ENCODE measurements around the gene CCDC112. TPM values are rescaled to one million over a fixed set of nuclear protein-coding genes. Genes with fewer than 3 reads are reported as not detected.

CCDC112 gene
- total and polyA plus RNA-seq, 2 donors (not counting 3 experiments of a cell fraction or from before 2014, with no cell fraction given): 2.4 to 9.6 TPM

GRCh38 chr5:115337882-115338281, 41.4 kb upstream of the CCDC112 start:
- intact Hi-C loops (cut with micrococcal nuclease) (no loop called here), dilution Hi-C loops (cut with MboI; ENCODE audit: extremely low pct_ligation_motif_present, low sequenced_read_pairs) (no loop called here)
- ChIA-PET POLR2A (no interaction called here), CTCF (no interaction called here)
- no peak overlapping the region for H3K9ac ChIP-seq (replicated peaks; ENCODE audit: extremely low read depth, insufficient read depth, low read length)
- no peak for FAIRE-seq
- H3K9me3 ChIP-seq (replicated peaks; ENCODE audit: control insufficient read depth, insufficient read depth, low read length): no peaks in the 10 kb centered on the region
- H4K20me1 ChIP-seq (replicated peaks; ENCODE audit: control insufficient read depth, extremely low read depth, insufficient read depth, low read length): no peaks in the 10 kb centered on the region
- BruUV-seq (replicated peaks): no TSS peak
- TF ChIP-seq GATA2 (IDR thresholded peaks at IDR 0.05; ENCODE audit: insufficient read depth, insufficient read length, low read depth, low read length) (no peak), FOS (IDR thresholded peaks at IDR 0.05; ENCODE audit: borderline replicate concordance, insufficient read depth, low read length) (no peak), MYC (IDR thresholded peaks at IDR 0.05; ENCODE audit: low read depth, low read length) (no peak), POLR2AphosphoS5 (IDR thresholded peaks at IDR 0.05; ENCODE audit: insufficient read depth, low read depth, low read length) (no peak), MAX (IDR thresholded peaks at IDR 0.05; ENCODE audit: insufficient read depth, insufficient read length) (no peak), EZH2 (IDR thresholded peaks at IDR 0.05; ENCODE audit: borderline replicate concordance, low read depth, low read length, severe bottlenecking) (no peak), CTCF (IDR thresholded peaks at IDR 0.05; ENCODE audit: extremely low read depth in 1 of 2, insufficient read depth in 1 of 2, low read depth in 1 of 2, low read length in 2 of 2) (no peak), POLR2A (IDR thresholded peaks at IDR 0.05; ENCODE audit: low read depth, low read length) (no peak), JUN (IDR thresholded peaks at IDR 0.05; ENCODE audit: borderline replicate concordance, insufficient read depth, insufficient read length, low read depth) (no peak)
- H3K4me3 ChIP-seq (replicated peaks in 1 of 3; ENCODE audit: insufficient read depth in 1 of 3, low read depth in 1 of 3, low read length in 3 of 3): no peak overlapping the region
- H3K27me3 ChIP-seq (ENCODE audit: control insufficient read depth in 2 of 2, insufficient read depth in 2 of 2, low read length in 2 of 2): no peaks in the 10 kb centered on the region
- no peaks in the 10 kb centered on the region for H3K9me1 ChIP-seq (replicated peaks; ENCODE audit: control insufficient read depth, extremely low read depth, insufficient read depth, low read length)
- H3K27ac ChIP-seq (ENCODE audit: insufficient read depth, low read depth, low read length): no peak overlapping the region
- H3K79me2 ChIP-seq (ENCODE audit: control insufficient read depth, insufficient read depth, low read length): no peaks in the 10 kb centered on the region
- H3K4me1 ChIP-seq (ENCODE audit: control insufficient read depth, extremely low read depth, insufficient read depth, low read length): no peaks in the 10 kb centered on the region
- no peak for DNase-seq (ENCODE audit: low read depth, low spot score)
- no peak overlapping the region for H3K4me2 ChIP-seq (ENCODE audit: insufficient read depth, low read length)
- H2AFZ ChIP-seq (ENCODE audit: low read depth, low read length): no peak overlapping the region
- H3K36me3 ChIP-seq (ENCODE audit: control insufficient read depth in 2 of 2, extremely low read depth in 1 of 2, insufficient read depth in 2 of 2, low read length in 2 of 2): no peaks in the 10 kb centered on the region

Data from endothelial cell of umbilical vein (primary cell).